AG20443 (cell line): ENCODE results near the gene SLC22A14.
A peak's percentile ranks its signal among the peaks of the same experiment; 100 is the strongest.
"Not testable (repeated sequence)": the region's sequence is repeated elsewhere in the genome, so short reads cannot be mapped to it uniquely, and the experiment has no call there.

ENCODE experiments used
- DNase-seq: peaks from one replicate; pipeline ENCODE4 v3.0.0; 2012; ENCODE audit warnings: low spot score, mixed read lengths

The SLC22A14 gene

GRCh38 chr3:38313695-38314094 lies 31.6 kb downstream of the SLC22A14 start:
- no peak for DNase-seq

- DNase-seq = no peak
Measured at GRCh38 chr3:38314112-38314763, 32.1 kb downstream of the SLC22A14 start.

- DNase-seq = no peak
Measured at GRCh38 chr3:38314764-38315487, 32.8 kb downstream of the SLC22A14 start.

GRCh38 chr3:38315488-38316230 lies 33.6 kb downstream of the SLC22A14 start:
- DNase-seq = no peak

GRCh38 chr3:38316356-38317191 lies 34.5 kb downstream of the SLC22A14 start:
- no peak for DNase-seq

- no peak for DNase-seq
Measured at GRCh38 chr3:38317192-38317759, 35.2 kb downstream of the SLC22A14 start.

GRCh38 chr3:38318766-38319671 lies 36.9 kb downstream of the SLC22A14 start:
- no peak for DNase-seq

- DNase-seq = not testable (repeated sequence)
Measured at GRCh38 chr3:38320638-38321037, 38.5 kb downstream of the SLC22A14 start.

GRCh38 chr3:38323060-38323459 lies 41.0 kb downstream of the SLC22A14 start:
- no peak for DNase-seq

GRCh38 chr3:38325256-38325655 lies 43.2 kb downstream of the SLC22A14 start:
- DNase-seq = no peak

- DNase-seq = no peak
Measured at GRCh38 chr3:38327335-38328009, 45.4 kb downstream of the SLC22A14 start.

- no peak for DNase-seq
Measured at GRCh38 chr3:38331257-38332022, 49.3 kb downstream of the SLC22A14 start.

GRCh38 chr3:38332201-38332600 lies 50.1 kb downstream of the SLC22A14 start:
- DNase-seq = no peak

GRCh38 chr3:38334142-38335055 lies 52.3 kb downstream of the SLC22A14 start:
- DNase-seq = peak; percentile 88

- DNase-seq = peak; percentile 6
Measured at GRCh38 chr3:38335263-38335662, 53.2 kb downstream of the SLC22A14 start.

GRCh38 chr3:38337703-38338102 lies 55.6 kb downstream of the SLC22A14 start:
- no peak for DNase-seq

- no peak for DNase-seq
Measured at GRCh38 chr3:38343797-38344594, 61.9 kb downstream of the SLC22A14 start.
